ENCODE measurements around the gene CACNG5. TPM values are rescaled to one million over a fixed set of nuclear protein-coding genes. Genes with fewer than 3 reads are reported as not detected.
"Not testable (repeated sequence)": the region's sequence is repeated elsewhere in the genome, so short reads cannot be mapped to it uniquely, and the experiment has no call there.

CACNG5 gene
- total RNA-seq, 1 donor from 2014 or later = not detected

DNA sequence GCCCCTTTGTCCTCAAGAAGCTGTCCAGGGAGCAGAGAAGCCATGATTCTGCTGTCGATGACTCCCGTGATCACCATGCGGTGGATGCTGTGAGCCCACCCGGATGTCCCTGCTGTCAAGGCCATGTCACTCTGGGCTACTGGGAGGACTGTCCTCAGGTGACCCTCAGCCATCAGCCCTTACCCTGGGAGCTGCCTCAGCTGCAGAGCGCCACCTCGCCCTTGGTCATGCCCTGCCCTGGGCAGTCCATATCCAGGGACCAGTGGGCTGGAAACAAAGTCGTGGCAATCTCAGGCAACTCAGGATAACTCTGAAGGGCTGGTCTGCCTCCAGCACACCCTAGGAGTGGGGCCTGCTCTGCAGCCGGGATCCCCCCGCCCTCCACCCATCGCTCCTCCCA lies 63.6 kb downstream of the CACNG5 start:
- H3K4me3 Mint-ChIP-seq (ENCODE audit: unreplicated experiment) = no peak overlapping the region
- peaks cover 34% of the 10 kb centered on the region for H3K27me3 Mint-ChIP-seq (ENCODE audit: unreplicated experiment)
- no peaks in the 10 kb centered on the region for H3K36me3 Mint-ChIP-seq (ENCODE audit: unreplicated experiment)
- no peak for DNase-seq (ENCODE audit: extremely low spot score, unreplicated experiment)
- H3K27ac Mint-ChIP-seq (ENCODE audit: unreplicated experiment) = no peak overlapping the region
- TF ChIP-seq, protein P1, sequence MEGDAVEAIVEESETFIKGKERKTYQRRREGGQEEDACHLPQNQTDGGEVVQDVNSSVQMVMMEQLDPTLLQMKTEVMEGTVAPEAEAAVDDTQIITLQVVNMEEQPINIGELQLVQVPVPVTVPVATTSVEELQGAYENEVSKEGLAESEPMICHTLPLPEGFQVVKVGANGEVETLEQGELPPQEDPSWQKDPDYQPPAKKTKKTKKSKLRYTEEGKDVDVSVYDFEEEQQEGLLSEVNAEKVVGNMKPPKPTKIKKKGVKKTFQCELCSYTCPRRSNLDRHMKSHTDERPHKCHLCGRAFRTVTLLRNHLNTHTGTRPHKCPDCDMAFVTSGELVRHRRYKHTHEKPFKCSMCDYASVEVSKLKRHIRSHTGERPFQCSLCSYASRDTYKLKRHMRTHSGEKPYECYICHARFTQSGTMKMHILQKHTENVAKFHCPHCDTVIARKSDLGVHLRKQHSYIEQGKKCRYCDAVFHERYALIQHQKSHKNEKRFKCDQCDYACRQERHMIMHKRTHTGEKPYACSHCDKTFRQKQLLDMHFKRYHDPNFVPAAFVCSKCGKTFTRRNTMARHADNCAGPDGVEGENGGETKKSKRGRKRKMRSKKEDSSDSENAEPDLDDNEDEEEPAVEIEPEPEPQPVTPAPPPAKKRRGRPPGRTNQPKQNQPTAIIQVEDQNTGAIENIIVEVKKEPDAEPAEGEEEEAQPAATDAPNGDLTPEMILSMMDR (IDR thresholded peaks at IDR 0.05) = no peak
- no peaks in the 10 kb centered on the region for H3K4me1 Mint-ChIP-seq (ENCODE audit: unreplicated experiment)
- H3K9me3 Mint-ChIP-seq (ENCODE audit: unreplicated experiment) = no peaks in the 10 kb centered on the region

DNA sequence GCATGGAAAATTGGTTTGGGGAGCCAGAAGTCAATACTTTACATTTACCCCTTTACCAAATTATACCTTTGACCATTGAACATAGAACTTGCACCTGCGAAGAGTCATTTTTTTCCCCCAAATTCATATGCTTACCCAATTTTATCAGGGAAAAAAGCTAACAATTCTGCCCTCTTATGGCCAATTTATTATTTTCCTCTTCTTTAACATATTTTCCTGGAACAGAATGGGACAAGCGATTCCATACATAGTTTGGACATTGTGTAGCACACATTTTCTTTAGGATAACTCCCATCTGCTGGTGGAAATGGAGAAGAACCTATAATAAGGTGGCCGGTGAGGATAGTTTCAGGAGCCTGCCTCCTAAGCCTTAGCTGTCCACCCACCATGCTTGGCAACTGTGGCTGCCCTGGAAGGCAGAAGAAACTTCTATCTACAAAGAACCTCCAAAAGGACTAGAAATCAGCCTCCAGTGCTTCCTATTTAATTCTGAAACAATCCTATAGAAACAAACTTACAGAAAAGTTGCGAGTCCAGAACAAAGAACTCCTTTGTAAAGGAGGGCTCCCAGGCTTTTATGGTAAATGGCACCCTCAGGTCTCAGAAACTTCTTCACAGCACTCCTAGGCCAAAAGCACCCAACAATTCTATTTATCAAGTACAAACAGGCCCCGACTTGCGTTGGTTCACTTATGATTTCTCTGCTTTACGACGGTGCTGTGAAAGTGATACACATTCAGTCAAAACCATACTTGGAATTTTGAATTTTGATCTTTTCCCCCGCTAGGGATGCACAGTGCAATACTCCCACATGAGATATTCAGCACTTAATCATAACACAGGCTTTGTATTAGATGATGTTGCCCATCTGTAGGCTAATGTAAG lies 65.5 kb downstream of the CACNG5 start:
- peaks cover 8% of the 10 kb centered on the region for H3K4me1 Mint-ChIP-seq (ENCODE audit: unreplicated experiment)
- H3K36me3 Mint-ChIP-seq (ENCODE audit: unreplicated experiment) = no peaks in the 10 kb centered on the region
- no peak overlapping the region for H3K27ac Mint-ChIP-seq (ENCODE audit: unreplicated experiment)
- peaks cover 21% of the 10 kb centered on the region for H3K27me3 Mint-ChIP-seq (ENCODE audit: unreplicated experiment)
- no peaks in the 10 kb centered on the region for H3K9me3 Mint-ChIP-seq (ENCODE audit: unreplicated experiment)
- no peak overlapping the region for H3K4me3 Mint-ChIP-seq (ENCODE audit: unreplicated experiment)
- DNase-seq (ENCODE audit: extremely low spot score, unreplicated experiment) = no peak
- TF ChIP-seq, protein P1 (IDR thresholded peaks at IDR 0.05) = peak; percentile 62

DNA sequence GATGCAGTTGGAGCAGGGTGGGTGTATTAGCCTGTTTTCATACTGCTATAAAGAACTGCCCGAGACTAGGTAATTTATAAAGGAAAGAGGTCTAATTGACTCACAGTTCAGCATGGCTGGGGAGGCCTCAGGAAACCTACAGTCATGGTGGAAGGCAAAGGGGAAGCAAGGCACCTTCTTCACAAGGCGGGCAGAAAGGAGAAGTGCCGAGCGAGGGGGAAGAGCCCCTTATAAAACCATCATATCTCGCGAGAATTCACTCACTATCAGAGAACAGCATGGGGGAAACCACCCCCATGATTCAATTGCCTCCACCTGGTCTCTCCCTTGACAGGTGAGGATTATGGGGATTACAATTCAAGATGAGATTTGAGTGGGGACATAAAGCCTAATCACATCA lies 68.4 kb downstream of the CACNG5 start:
- not testable (repeated sequence) for H3K9me3 Mint-ChIP-seq (ENCODE audit: unreplicated experiment); H3K27ac Mint-ChIP-seq (ENCODE audit: unreplicated experiment); H3K4me3 Mint-ChIP-seq (ENCODE audit: unreplicated experiment); H3K36me3 Mint-ChIP-seq (ENCODE audit: unreplicated experiment); DNase-seq (ENCODE audit: extremely low spot score, unreplicated experiment)
- Mint-ChIP-seq H3K27me3 (ENCODE audit: unreplicated experiment) (peaks cover 14% of the 10 kb centered on the region), H3K4me1 (ENCODE audit: unreplicated experiment) (peaks cover 16% of the 10 kb centered on the region)

DNA sequence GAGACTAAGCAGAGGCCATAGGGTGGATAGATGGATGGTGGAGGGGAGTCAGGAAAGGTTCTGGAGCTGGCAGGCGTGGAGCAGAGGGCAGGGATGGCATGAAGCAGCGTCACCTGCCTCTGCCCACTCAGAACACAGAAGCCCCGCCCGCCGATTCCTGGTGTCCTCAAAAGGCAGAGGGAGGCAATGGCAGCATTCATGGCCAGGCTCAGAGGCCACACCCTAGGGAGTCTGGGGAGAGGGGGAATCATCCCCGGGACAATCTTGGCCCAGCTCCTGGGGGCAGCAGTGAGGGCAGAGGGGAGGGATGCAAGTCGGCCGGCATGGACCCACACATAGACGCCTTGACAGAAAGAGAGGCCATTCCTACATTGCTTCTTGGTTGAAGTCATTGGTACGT lies 68.9 kb downstream of the CACNG5 start:
- Mint-ChIP-seq H3K36me3 (ENCODE audit: unreplicated experiment) (no peaks in the 10 kb centered on the region), H3K27ac (ENCODE audit: unreplicated experiment) (no peak overlapping the region), H3K27me3 (ENCODE audit: unreplicated experiment) (peaks cover 14% of the 10 kb centered on the region), H3K9me3 (ENCODE audit: unreplicated experiment) (no peaks in the 10 kb centered on the region), H3K4me3 (ENCODE audit: unreplicated experiment) (no peak overlapping the region), H3K4me1 (ENCODE audit: unreplicated experiment) (peaks cover 16% of the 10 kb centered on the region)
- no peak for DNase-seq (ENCODE audit: extremely low spot score, unreplicated experiment)
- TF ChIP-seq, protein P1 (IDR thresholded peaks at IDR 0.05) = no peak

DNA sequence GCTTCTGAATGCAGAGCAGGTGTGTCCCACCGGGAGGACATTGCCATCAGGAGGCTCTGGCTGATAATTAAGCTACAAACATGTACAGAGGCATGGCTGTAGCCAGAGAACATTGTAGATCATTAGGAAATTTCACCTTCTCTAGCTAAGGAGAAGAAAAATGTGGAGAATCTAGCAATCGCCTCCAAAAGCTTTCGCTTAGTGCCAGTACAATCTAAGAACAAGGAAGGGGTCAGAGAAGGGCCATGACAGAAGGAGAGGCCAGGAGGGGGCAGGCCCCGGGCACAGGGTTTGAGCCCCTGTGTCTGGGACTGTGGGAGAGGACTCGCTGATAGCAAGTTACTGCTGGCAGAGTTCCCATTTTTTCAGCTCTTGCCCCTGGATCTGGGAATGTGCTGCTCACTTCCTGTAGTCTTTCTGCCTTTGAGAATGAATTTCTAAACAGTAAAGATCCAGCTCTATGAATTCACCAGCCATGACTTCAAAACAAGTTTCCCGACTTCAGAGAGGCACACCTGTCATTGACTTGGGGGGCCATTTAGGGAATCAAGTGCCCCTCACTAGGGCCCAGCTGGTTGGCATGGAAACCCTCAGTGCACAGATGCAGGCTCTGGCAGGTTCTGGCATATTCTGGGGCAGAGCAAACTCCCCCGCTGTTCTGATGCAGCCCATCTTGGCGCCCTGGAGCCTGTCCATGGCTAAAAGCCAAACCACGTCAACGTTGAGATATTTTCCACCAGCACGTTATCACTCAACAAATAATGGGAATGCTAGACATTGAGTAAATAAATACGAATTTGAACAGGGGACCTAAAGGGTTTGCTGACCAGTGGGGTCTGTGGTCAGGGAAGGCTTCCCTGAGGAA lies 70.1 kb downstream of the CACNG5 start:
- TF ChIP-seq, protein P1 (IDR thresholded peaks at IDR 0.05) = no peak
- peaks cover 16% of the 10 kb centered on the region for H3K4me1 Mint-ChIP-seq (ENCODE audit: unreplicated experiment)
- H3K4me3 Mint-ChIP-seq (ENCODE audit: unreplicated experiment) = no peak overlapping the region
- H3K9me3 Mint-ChIP-seq (ENCODE audit: unreplicated experiment) = no peaks in the 10 kb centered on the region
- H3K36me3 Mint-ChIP-seq (ENCODE audit: unreplicated experiment) = no peaks in the 10 kb centered on the region
- DNase-seq (ENCODE audit: extremely low spot score, unreplicated experiment) = no peak
- H3K27ac Mint-ChIP-seq (ENCODE audit: unreplicated experiment) = peak overlapping the region; percentile 27
- peaks cover 5% of the 10 kb centered on the region for H3K27me3 Mint-ChIP-seq (ENCODE audit: unreplicated experiment)

All from osteocyte (in vitro differentiated cells).